Hepatocyte (in vitro differentiated cells): ENCODE data around the gene AUTS2. TPM values are rescaled to one million over a fixed set of nuclear protein-coding genes. Genes with fewer than 3 reads are reported as not detected.
A peak's percentile ranks its signal among the peaks of the same experiment; 100 is the strongest.

Source experiments
- DNase-seq: peaks from one replicate; pipeline ENCODE4 v3.0.0-alpha.2; 2016; ENCODE audit warnings: low spot score
- H2AFZ ChIP-seq: fragments of 200-600 bp; sonication (generic); 2 replicates; pipeline ENCODE4 v1.6.0; 2016; ENCODE audit warnings: antibody characterized with exemption, mild to moderate bottlenecking
- H3K27ac ChIP-seq: fragments of 200-600 bp; sonication (generic); 2 replicates; pipeline ENCODE4 v1.5.1; 2016; ENCODE audit warnings: mild to moderate bottlenecking
- H3K27me3 ChIP-seq: fragments of 200-600 bp; sonication (generic); 2 replicates; pipeline ENCODE4 v1.6.1; 2016
- H3K36me3 ChIP-seq: fragments of 200-600 bp; sonication (generic); replicated peaks from 2 replicates; pipeline ENCODE4 v1.5.1; 2016; ENCODE audit warnings: low read depth; ENCODE audit not compliant: insufficient read depth
- H3K4me1 ChIP-seq: fragments of 200-600 bp; sonication (generic); 2 replicates; pipeline ENCODE4 v1.5.1; 2016; ENCODE audit warnings: mild to moderate bottlenecking, moderate library complexity; ENCODE audit not compliant: insufficient read depth
- H3K4me2 ChIP-seq: fragments of 200-600 bp; sonication (generic); 2 replicates; pipeline ENCODE4 v1.6.0; 2016
- H3K4me3 ChIP-seq: fragments of 200-600 bp; sonication (generic); 2 replicates; pipeline ENCODE4 v1.5.1; 2016; ENCODE audit warnings: mild to moderate bottlenecking
- H3K79me2 ChIP-seq: fragments of 200-600 bp; sonication (generic); 2 replicates; pipeline ENCODE4 v1.6.0; 2017; ENCODE audit warnings: mild to moderate bottlenecking
- H3K9me2 ChIP-seq: fragments of 200-600 bp; sonication (generic); replicated peaks from 2 replicates; pipeline ENCODE4 v1.6.0; 2017; ENCODE audit warnings: mild to moderate bottlenecking; ENCODE audit not compliant: insufficient read depth
- H3K9me3 ChIP-seq: fragments of 200-600 bp; sonication (generic); 2 replicates; pipeline ENCODE4 v1.5.1; 2016; ENCODE audit warnings: low read depth, mild to moderate bottlenecking
- H4K20me1 ChIP-seq: fragments of 200-600 bp; sonication (generic); 2 replicates; pipeline ENCODE4 v1.6.0; 2016; ENCODE audit warnings: mild to moderate bottlenecking; ENCODE audit not compliant: insufficient read depth, poor library complexity, severe bottlenecking
- EZH2 ChIP-seq: fragments of 200-600 bp; sonication (generic); IDR thresholded peaks from 2 replicates; pipeline ENCODE4 v1.6.1; 2016; ENCODE audit warnings: antibody characterized with exemption, mild to moderate bottlenecking, borderline replicate concordance
- EZH2phosphoT487 ChIP-seq: fragments of 200-600 bp; sonication (generic); IDR thresholded peaks from one replicate; pipeline ENCODE4 v1.6.1; 2018; ENCODE audit warnings: antibody characterized with exemption, mild to moderate bottlenecking, low read depth, moderate library complexity; ENCODE audit not compliant: unreplicated experiment, severe bottlenecking
- WGBS: methylation state at CpG from one replicate; pipeline ENCODE4 v1.1.6; 2016; ENCODE audit warnings: low lambda C conversion rate; ENCODE audit errors: missing lambda C conversion rate; 5-methylcytosine and 5-hydroxymethylcytosine counted together
- polyA plus RNA-seq: library from polyadenylated mRNA; unstranded; fragments of >200 nt; fragmentation: Nextera tagmentation; extraction: Ambion mirVana; gene quantifications from 2 replicates; pipeline ENCODE4 v1.2.1, GENCODE V29; 2016
- total RNA-seq: library from RNA; depleted of rRNA; stranded (reverse); fragments of >200 nt; gene quantifications from 2 replicates; pipeline ENCODE4 v1.2.3, GENCODE V29; 2014
- TF ChIP-seq, protein P1 (sequence below): fragments of 200-600 bp; sonication (generic); IDR thresholded peaks from 2 replicates; pipeline ENCODE4 v1.5.1; 2016; ENCODE audit warnings: antibody characterized with exemption, mild to moderate bottlenecking; ENCODE audit not compliant: poor library complexity

Gene AUTS2
- total and polyA plus RNA-seq, 2 experiments from 2014 or later: 34.4 to 40.9 TPM

DNA sequence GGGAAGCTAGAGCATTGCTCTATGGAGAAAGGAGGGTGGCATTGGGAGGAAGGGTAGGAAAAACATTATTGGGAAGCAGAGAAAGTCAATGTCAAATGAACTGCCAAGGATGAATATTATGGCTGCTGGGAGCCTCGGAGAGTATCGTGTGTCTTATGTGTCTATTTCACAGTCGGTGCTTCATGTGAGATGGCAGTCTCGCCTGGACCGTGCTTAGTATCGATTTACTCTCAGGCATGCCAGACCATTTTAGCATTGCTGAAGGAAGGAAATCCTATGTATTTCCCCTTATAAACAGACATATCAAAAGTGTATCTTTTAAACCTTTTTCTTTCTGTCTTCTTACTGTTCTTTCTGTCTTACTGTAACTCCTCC, 612.6 kb downstream of the AUTS2 start:
- WGBS: 85% methylated on average over 6 of the region's 6 CpGs
- Histone ChIP-seq H4K20me1 (no peaks in the 10 kb centered on the region), H3K36me3 (no peaks in the 10 kb centered on the region), H3K4me3 (no peak overlapping the region), H2AFZ (no peak overlapping the region), H3K4me2 (no peak overlapping the region), H3K27me3 (no peaks in the 10 kb centered on the region), H3K79me2 (no peaks in the 10 kb centered on the region), H3K9me3 (no peaks in the 10 kb centered on the region), H3K27ac (no peak overlapping the region), H3K4me1 (peaks cover 14% of the 10 kb centered on the region), H3K9me2 (no peaks in the 10 kb centered on the region)
- DNase-seq: no peak
- TF ChIP-seq, protein P1, sequence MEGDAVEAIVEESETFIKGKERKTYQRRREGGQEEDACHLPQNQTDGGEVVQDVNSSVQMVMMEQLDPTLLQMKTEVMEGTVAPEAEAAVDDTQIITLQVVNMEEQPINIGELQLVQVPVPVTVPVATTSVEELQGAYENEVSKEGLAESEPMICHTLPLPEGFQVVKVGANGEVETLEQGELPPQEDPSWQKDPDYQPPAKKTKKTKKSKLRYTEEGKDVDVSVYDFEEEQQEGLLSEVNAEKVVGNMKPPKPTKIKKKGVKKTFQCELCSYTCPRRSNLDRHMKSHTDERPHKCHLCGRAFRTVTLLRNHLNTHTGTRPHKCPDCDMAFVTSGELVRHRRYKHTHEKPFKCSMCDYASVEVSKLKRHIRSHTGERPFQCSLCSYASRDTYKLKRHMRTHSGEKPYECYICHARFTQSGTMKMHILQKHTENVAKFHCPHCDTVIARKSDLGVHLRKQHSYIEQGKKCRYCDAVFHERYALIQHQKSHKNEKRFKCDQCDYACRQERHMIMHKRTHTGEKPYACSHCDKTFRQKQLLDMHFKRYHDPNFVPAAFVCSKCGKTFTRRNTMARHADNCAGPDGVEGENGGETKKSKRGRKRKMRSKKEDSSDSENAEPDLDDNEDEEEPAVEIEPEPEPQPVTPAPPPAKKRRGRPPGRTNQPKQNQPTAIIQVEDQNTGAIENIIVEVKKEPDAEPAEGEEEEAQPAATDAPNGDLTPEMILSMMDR: no peak
- TF ChIP-seq EZH2: no peak
- TF ChIP-seq EZH2phosphoT487: no peak

DNA sequence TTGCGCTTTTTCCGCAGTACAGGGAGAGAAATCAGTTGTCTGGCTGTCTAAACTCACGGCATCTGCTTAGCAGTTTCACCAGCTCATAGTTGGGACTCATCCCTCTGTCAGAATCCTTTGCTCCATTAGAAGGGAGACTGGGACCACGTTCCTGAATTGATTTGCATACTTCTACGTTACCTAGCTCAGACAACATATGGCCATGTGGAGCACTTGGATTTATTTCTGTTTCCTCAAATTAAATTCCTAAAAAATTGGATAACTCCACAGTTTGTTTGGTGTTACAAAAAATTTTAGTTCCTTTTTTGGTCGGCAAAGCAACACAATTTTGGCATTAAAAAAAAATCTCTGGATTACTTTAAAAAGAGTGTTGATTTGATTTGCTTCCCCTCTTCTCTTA, 614.0 kb downstream of the AUTS2 start:
- TF ChIP-seq EZH2 (no peak), EZH2phosphoT487 (no peak)
- H3K4me2 ChIP-seq: no peak overlapping the region
- H3K79me2 ChIP-seq: no peaks in the 10 kb centered on the region
- H4K20me1 ChIP-seq: no peaks in the 10 kb centered on the region
- H3K4me3 ChIP-seq: no peak overlapping the region
- no peak for DNase-seq
- no peaks in the 10 kb centered on the region for H3K36me3 ChIP-seq
- H3K9me2 ChIP-seq: no peaks in the 10 kb centered on the region
- no peaks in the 10 kb centered on the region for H3K9me3 ChIP-seq
- peaks cover 14% of the 10 kb centered on the region for H3K4me1 ChIP-seq
- no peaks in the 10 kb centered on the region for H3K27me3 ChIP-seq
- no peak overlapping the region for H2AFZ ChIP-seq
- WGBS: 92% methylated on average over 6 of the region's 6 CpGs
- H3K27ac ChIP-seq: no peak overlapping the region

DNA sequence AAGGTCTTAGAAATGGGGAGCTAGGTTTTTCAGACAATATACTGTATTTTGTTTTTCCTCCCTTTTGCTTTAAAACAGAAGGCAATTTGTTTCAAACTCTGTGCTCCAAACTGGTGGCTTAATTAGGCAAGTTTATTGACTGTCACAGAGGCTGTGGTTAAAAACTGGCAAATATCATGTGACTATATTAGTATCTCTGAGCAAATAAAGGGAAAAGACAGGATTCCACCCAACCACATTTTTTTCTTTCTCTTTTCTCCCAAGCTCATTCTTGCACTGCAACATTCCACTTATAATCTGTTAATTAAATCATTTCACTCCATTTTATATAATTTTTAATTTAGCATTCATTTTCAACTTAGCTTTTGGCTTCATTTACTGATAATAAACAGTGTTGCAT, 615.8 kb downstream of the AUTS2 start:
- Histone ChIP-seq H3K4me3 (no peak overlapping the region), H4K20me1 (no peaks in the 10 kb centered on the region), H2AFZ (no peak overlapping the region), H3K27me3 (no peaks in the 10 kb centered on the region), H3K79me2 (no peaks in the 10 kb centered on the region), H3K36me3 (no peaks in the 10 kb centered on the region), H3K9me3 (no peaks in the 10 kb centered on the region), H3K4me2 (peak overlapping the region; percentile 14), H3K27ac (no peak overlapping the region), H3K4me1 (peaks cover 10% of the 10 kb centered on the region), H3K9me2 (no peaks in the 10 kb centered on the region)
- no peak for TF ChIP-seq EZH2phosphoT487
- TF ChIP-seq EZH2: no peak
- TF ChIP-seq, protein P1: no peak
- no peak for DNase-seq

DNA sequence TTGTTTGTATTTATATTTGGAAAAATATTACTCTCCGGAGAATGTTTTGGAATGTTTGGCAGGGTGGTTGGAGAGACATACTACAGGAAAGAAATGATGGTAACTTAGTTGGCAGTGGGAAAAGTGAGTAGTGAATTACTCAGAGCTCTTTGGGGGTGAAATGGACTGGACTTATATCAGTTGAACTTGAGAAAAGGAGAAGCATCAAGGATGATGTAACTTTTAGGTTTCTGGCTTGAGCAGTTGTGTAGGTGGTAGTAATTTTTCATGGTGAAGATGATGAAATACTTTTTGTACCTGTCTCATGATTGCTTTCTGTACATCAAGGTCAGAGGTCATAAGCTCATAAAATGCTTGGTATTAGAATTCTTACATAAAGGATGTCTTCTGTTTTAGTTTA, 617.2 kb downstream of the AUTS2 start:
- H2AFZ ChIP-seq: no peak overlapping the region
- no peak overlapping the region for H3K4me2 ChIP-seq
- no peak for DNase-seq
- 93% methylated on average over 1 of the region's 1 CpG for WGBS
- H4K20me1 ChIP-seq: no peaks in the 10 kb centered on the region
- H3K9me2 ChIP-seq: no peaks in the 10 kb centered on the region
- no peaks in the 10 kb centered on the region for H3K27me3 ChIP-seq
- no peaks in the 10 kb centered on the region for H3K36me3 ChIP-seq
- H3K4me3 ChIP-seq: no peak overlapping the region
- H3K79me2 ChIP-seq: no peaks in the 10 kb centered on the region
- no peaks in the 10 kb centered on the region for H3K9me3 ChIP-seq
- TF ChIP-seq EZH2: no peak
- TF ChIP-seq EZH2phosphoT487: no peak
- TF ChIP-seq, protein P1: no peak
- H3K27ac ChIP-seq: no peak overlapping the region
- peaks cover 8% of the 10 kb centered on the region for H3K4me1 ChIP-seq
